HL-60 (cell line): ENCODE results near the gene VAT1L.

ENCODE experiments used
- DNase-seq, 2 experiments: peaks; one replicate each; pipeline ENCODE4 v3.0.0-alpha.2; 2010 to 2020; ENCODE audit warnings: low read depth in 1 of 2, low spot score in 1 of 2
- H3K27ac ChIP-seq: fragments of 250-450 bp; sonication (Bioruptor Pico); replicated peaks from 2 replicates; pipeline ENCODE4 v1.5.1; 2020; ENCODE audit warnings: mild to moderate bottlenecking, moderate library complexity
- H3K27me3 ChIP-seq: fragments of 250-450 bp; sonication (Bioruptor Pico); 2 replicates; pipeline ENCODE4 v1.5.1; 2021; ENCODE audit warnings: mild to moderate bottlenecking, moderate library complexity; ENCODE audit not compliant: insufficient read depth, poor library complexity, severe bottlenecking
- H3K4me3 ChIP-seq: replicated peaks from 2 replicates; pipeline ENCODE4 v1.5.1; 2011; ENCODE audit warnings: mild to moderate bottlenecking, control low read depth, low read length; ENCODE audit not compliant: insufficient read depth
- CTCF ChIP-seq: IDR thresholded peaks from one replicate; pipeline ENCODE4 v1.5.1; 2011; ENCODE audit warnings: low read length, control low read depth, inconsistent platforms; ENCODE audit not compliant: insufficient read depth
- GABPA ChIP-seq: IDR thresholded peaks from 2 replicates; pipeline ENCODE4 v1.6.1; 2012; ENCODE audit warnings: low read depth
- POLR2AphosphoS5 ChIP-seq: IDR thresholded peaks from 2 replicates; pipeline ENCODE4 v1.6.1; 2012; ENCODE audit warnings: low read depth
- SPI1 ChIP-seq: IDR thresholded peaks from 2 replicates; pipeline ENCODE4 v1.6.1; 2012; ENCODE audit warnings: low read depth, mild to moderate bottlenecking, borderline replicate concordance
- TF ChIP-seq, protein P1 (sequence below): IDR thresholded peaks from 2 replicates; pipeline ENCODE4 v1.6.1; 2012; ENCODE audit warnings: low read depth; ENCODE audit not compliant: insufficient replicate concordance

The VAT1L gene

DNA sequence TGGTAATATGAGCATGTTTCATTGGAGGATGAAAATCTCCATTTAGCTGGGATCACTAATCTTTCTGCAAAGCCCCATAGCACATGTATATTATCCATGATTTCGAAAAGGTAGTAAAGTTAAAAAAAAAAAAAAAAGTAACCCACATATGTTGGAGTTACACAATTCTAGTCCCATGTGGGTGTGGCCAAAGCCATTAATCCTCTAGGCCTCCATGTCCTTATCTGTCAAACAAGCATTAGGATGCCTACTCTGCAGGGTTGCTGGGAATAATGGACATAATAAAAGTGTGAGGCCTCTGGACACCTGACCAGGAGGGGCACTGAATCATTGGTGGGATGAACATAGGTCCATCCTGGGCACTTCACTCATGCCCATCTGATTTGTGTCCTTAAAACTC, 29.2 kb upstream of the VAT1L start:
- DNase-seq: no peak
- Histone ChIP-seq H3K4me3 (no peak overlapping the region), H3K27me3 (no peaks in the 10 kb centered on the region)

DNA sequence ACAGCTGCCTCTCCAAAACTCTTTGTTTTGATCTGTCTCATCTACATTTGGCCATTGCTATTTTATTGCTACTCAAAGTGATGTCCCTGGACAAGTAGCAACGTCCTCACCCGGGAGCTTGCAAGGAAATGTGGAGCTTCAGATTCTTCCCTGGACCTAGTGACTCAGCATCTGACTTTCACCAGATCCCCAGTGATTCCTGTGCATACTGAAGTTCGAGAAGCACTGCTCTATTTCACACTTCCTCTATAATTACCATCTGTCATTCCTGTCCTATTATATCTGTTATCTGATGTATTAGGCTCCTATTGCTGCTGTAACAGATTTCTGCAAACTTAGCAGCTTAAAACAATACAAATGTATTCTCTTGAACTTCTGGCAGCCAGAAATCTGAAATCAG, 28.5 kb upstream of the VAT1L start:
- DNase-seq: no peak
- Histone ChIP-seq H3K27me3 (no peaks in the 10 kb centered on the region), H3K27ac (no peak overlapping the region), H3K4me3 (no peak overlapping the region)
- TF ChIP-seq GABPA (no peak), SPI1 (peak; percentile 13; the same call in 1 of the 2 replicates)

More for the DNA sequence above, 29.2 kb upstream of the VAT1L start:
- H3K27ac ChIP-seq: no peak overlapping the region
- TF ChIP-seq, protein P1, sequence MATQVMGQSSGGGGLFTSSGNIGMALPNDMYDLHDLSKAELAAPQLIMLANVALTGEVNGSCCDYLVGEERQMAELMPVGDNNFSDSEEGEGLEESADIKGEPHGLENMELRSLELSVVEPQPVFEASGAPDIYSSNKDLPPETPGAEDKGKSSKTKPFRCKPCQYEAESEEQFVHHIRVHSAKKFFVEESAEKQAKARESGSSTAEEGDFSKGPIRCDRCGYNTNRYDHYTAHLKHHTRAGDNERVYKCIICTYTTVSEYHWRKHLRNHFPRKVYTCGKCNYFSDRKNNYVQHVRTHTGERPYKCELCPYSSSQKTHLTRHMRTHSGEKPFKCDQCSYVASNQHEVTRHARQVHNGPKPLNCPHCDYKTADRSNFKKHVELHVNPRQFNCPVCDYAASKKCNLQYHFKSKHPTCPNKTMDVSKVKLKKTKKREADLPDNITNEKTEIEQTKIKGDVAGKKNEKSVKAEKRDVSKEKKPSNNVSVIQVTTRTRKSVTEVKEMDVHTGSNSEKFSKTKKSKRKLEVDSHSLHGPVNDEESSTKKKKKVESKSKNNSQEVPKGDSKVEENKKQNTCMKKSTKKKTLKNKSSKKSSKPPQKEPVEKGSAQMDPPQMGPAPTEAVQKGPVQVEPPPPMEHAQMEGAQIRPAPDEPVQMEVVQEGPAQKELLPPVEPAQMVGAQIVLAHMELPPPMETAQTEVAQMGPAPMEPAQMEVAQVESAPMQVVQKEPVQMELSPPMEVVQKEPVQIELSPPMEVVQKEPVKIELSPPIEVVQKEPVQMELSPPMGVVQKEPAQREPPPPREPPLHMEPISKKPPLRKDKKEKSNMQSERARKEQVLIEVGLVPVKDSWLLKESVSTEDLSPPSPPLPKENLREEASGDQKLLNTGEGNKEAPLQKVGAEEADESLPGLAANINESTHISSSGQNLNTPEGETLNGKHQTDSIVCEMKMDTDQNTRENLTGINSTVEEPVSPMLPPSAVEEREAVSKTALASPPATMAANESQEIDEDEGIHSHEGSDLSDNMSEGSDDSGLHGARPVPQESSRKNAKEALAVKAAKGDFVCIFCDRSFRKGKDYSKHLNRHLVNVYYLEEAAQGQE: no peak
- TF ChIP-seq SPI1: no peak

DNA sequence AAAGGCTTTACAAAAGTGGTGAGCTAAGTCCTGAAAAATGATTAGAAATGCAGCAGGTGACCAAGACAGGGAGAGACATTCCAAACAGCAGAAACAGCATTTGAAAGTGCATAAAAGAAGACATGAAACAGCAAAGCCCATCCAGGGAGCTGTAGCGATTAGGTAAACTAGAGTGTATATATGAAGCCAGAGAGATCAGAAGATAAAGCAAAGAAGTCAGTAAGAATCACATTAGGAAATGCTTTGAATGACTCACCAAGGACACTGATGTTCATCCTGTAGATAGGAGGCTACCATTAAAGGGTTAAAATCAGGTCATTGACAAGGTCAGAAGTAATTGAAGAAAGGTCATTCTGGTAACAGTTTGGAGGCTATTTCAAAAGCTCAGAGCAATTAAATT, 27.6 kb upstream of the VAT1L start:
- no peak for DNase-seq
- no peak overlapping the region for H3K4me3 ChIP-seq
- TF ChIP-seq, protein P1: no peak
- TF ChIP-seq CTCF (no peak), SPI1 (no peak), GABPA (no peak), POLR2AphosphoS5 (no peak)

DNA sequence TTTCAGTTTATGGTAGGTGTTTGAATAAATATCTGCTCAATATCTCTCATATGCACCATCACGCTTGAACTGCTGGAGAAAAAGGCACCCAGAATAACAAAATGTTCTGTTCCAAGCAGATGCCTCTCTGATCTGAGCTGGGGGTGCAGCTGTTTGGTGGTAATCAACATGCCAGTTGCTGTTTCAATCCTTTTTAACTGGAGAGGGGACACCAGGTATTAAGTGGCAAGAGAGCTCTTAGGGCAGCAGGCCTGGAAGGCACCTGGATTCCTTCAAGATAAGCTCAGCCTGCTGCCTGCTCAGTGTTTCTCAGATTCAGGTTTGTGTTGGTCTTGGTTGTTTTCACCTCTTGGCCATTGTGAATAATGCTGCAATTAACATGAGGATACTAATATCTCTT, 27.2 kb upstream of the VAT1L start:
- Histone ChIP-seq H3K27me3 (no peaks in the 10 kb centered on the region), H3K27ac (no peak overlapping the region), H3K4me3 (no peak overlapping the region)
- no peak for DNase-seq
- no peak for TF ChIP-seq CTCF
- TF ChIP-seq POLR2AphosphoS5: no peak
- TF ChIP-seq SPI1: no peak
- TF ChIP-seq, protein P1: no peak
- no peak for TF ChIP-seq GABPA

More for the DNA sequence above, 27.6 kb upstream of the VAT1L start:
- no peaks in the 10 kb centered on the region for H3K27me3 ChIP-seq
- no peak overlapping the region for H3K27ac ChIP-seq
